ENCODE measurements around the gene NMD3.

GRCh38 chr3:161291191-161291901 lies 70.2 kb downstream of the NMD3 start:
- TF ChIP-seq CTCF (conservative IDR thresholded peaks at IDR 0.05; ENCODE audit: low read depth, low read length) (no peak), EZH2 (IDR thresholded peaks at IDR 0.05; ENCODE audit: borderline replicate concordance, low read depth, low read length, poor library complexity, severe bottlenecking) (no peak)

Measured in A673 (cell line).